H1 (cell line): ENCODE results near the gene NBAS. TPM values are rescaled to one million over a fixed set of nuclear protein-coding genes. Genes with fewer than 3 reads are reported as not detected.

Experiments used
- ATF3 ChIP-seq: IDR thresholded peaks from 2 replicates; pipeline ENCODE4 v1.6.1; 2011; ENCODE audit warnings: low read depth, mild to moderate bottlenecking, low read length; ENCODE audit not compliant: insufficient read depth
- HDAC6 ChIP-seq: IDR thresholded peaks from one replicate; pipeline ENCODE4 v1.7.1; 2012; ENCODE audit warnings: low read depth, mild to moderate bottlenecking, inconsistent platforms, low read length, moderate library complexity
- KDM5A ChIP-seq: fragments of 200-600 bp; IDR thresholded peaks from 2 replicates; pipeline ENCODE4 v1.7.1; 2012; ENCODE audit warnings: mild to moderate bottlenecking, low read length, inconsistent platforms, mixed read lengths
- POLR2AphosphoS5 ChIP-seq: IDR thresholded peaks from 2 replicates; pipeline ENCODE4 v1.6.1; 2011; ENCODE audit warnings: low read depth, low read length
- SIN3A ChIP-seq, 2 experiments: IDR thresholded peaks in 1 of 2; conservative IDR thresholded peaks in 1 of 2; 2 replicates each; pipeline ENCODE4 v1.6.1; 2011 to 2012; ENCODE audit warnings: low read length in 2 of 2, improper control_type of control experiment in 1 of 2, low read depth in 1 of 2, mild to moderate bottlenecking in 1 of 2
- TAF7 ChIP-seq: optimal IDR thresholded peaks from 2 replicates; pipeline ENCODE3; 2011; ENCODE audit warnings: low read depth, mild to moderate bottlenecking, inconsistent platforms, low read length, moderate library complexity, borderline replicate concordance
- polyA plus RNA-seq, 7 experiments: library from polyadenylated mRNA; depleted of rRNA in 3 of 7; stranded (reverse) in 5 of 7; unstranded in 2 of 7; fragments of >200 nt in 5 of 7; fragments of 200-250 nt in 2 of 7; gene quantifications; 1 replicate in 5 of 7; 2 replicates in 1 of 7; 4 replicates in 1 of 7; pipeline versions ENCODE4 v1.2.1 to v1.2.3, GENCODE V29; 2011 to 2013; ENCODE audit warnings: missing spikeins in 2 of 7, mixed read lengths in 2 of 7
- total RNA-seq: library from RNA; stranded (reverse); fragmentation: NEBNext Ultra II Directional; extraction: Animal tissue kit (Norgen Biotek cat#: 25700); gene quantifications from 2 replicates; pipeline ENCODE4 v1.2.1, GENCODE V29; 2021

The NBAS gene
- total and polyA plus RNA-seq, 2 of the 8 experiments (the other 6 are each of a cell fraction or from before 2014, with no cell fraction given), result 19.6 to 34.8 TPM

GRCh38 chr2:15354596-15355366, 206.4 kb downstream of the NBAS start (continued):
- TF ChIP-seq SIN3A (conservative IDR thresholded peaks at IDR 0.05 in 1 of 2, IDR thresholded peaks at IDR 0.05 in 1 of 2; ENCODE audit: low read depth in 1 of 2, low read length in 2 of 2) (no peak), TAF7 (no peak), POLR2AphosphoS5 (no peak), ATF3 (no peak), KDM5A (no peak), HDAC6 (no peak)
- TF ChIP-seq, all 59 proteins: peak for 0
